Endodermal cell (in vitro differentiated cells): ENCODE measurements around the gene ZIC2. TPM values are rescaled to one million over a fixed set of nuclear protein-coding genes. Genes with fewer than 3 reads are reported as not detected.

Source experiments
- DNase-seq: peaks from one replicate; pipeline ENCODE4 v3.0.0-alpha.2; 2017
- H3K27ac ChIP-seq: 2 replicates; pipeline ENCODE4 v1.5.1; 2013; ENCODE audit warnings: mild to moderate bottlenecking, low read depth, low read length, moderate library complexity
- H3K27me3 ChIP-seq: 2 replicates; pipeline ENCODE4 v1.6.1; 2013; ENCODE audit warnings: mild to moderate bottlenecking, low read length, moderate library complexity; ENCODE audit not compliant: insufficient read depth, control insufficient read depth, poor library complexity, severe bottlenecking
- H3K36me3 ChIP-seq: 2 replicates; pipeline ENCODE4 v1.7.0; 2013; ENCODE audit warnings: mild to moderate bottlenecking, low read length, moderate library complexity; ENCODE audit not compliant: control insufficient read depth, insufficient read depth
- H3K4me1 ChIP-seq: one replicate; pipeline ENCODE4 v1.7.0; 2013; ENCODE audit warnings: low read length; ENCODE audit not compliant: control insufficient read depth, insufficient read depth
- H3K4me3 ChIP-seq: 2 replicates; pipeline ENCODE4 v1.5.1; 2013; ENCODE audit warnings: mild to moderate bottlenecking, low read length, moderate library complexity
- H3K9ac ChIP-seq: 2 replicates; pipeline ENCODE4 v1.6.1; 2013; ENCODE audit warnings: mild to moderate bottlenecking, low read length, moderate library complexity; ENCODE audit not compliant: poor library complexity, severe bottlenecking; ENCODE audit errors: extremely low read depth
- H3K9me3 ChIP-seq: 2 replicates; pipeline ENCODE4 v1.6.1; 2013; ENCODE audit warnings: mild to moderate bottlenecking, low read length, moderate library complexity; ENCODE audit not compliant: control insufficient read depth
- H3K27ac Mint-ChIP-seq: 2 replicates; pipeline ENCODE4 v1.8.0; 2020; ENCODE audit warnings: mixed read lengths
- H3K27me3 Mint-ChIP-seq: 2 replicates; pipeline ENCODE4 v1.8.0; 2021; ENCODE audit warnings: mild to moderate bottlenecking, mixed read lengths; ENCODE audit not compliant: insufficient read depth
- H3K36me3 Mint-ChIP-seq: 2 replicates; pipeline ENCODE4 v1.8.0; 2020; ENCODE audit warnings: low read depth, mixed read lengths
- H3K4me1 Mint-ChIP-seq: 2 replicates; pipeline ENCODE4 v1.8.0; 2020; ENCODE audit warnings: mixed read lengths
- H3K4me3 Mint-ChIP-seq: 2 replicates; pipeline ENCODE4 v1.8.0; 2020; ENCODE audit warnings: mild to moderate bottlenecking, moderate library complexity, mixed read lengths
- H3K9me3 Mint-ChIP-seq: 2 replicates; pipeline ENCODE4 v1.8.0; 2020; ENCODE audit warnings: mild to moderate bottlenecking, mixed read lengths
- WGBS, 2 experiments: methylation state at CpG; one replicate each; pipeline versions ENCODE4 v1.1.5 to v1.1.7; 2013; ENCODE audit warnings: missing lambda C conversion rate in 2 of 2, mixed read lengths in 1 of 2; ENCODE audit not compliant: insufficient coverage in 1 of 2, insufficient read length in 1 of 2; 5-methylcytosine and 5-hydroxymethylcytosine counted together
- total RNA-seq, 2 donors: library from RNA; stranded (reverse); fragmentation: NEBNext Ultra II Directional in 1 of 2; extraction: Animal tissue kit (Norgen Biotek cat#: 25700) in 1 of 2; gene quantifications; 2 replicates in 1 of 2; 3 replicates in 1 of 2; pipeline ENCODE4 v1.2.1, GENCODE V29; 2021
- TF ChIP-seq, protein P1 (sequence below): fragments of 200-600 bp; sonication (generic); conservative IDR thresholded peaks from 2 replicates; pipeline ENCODE4 v1.5.0; 2021; ENCODE audit warnings: antibody characterized with exemption, mild to moderate bottlenecking

Gene ZIC2
- total RNA-seq, 2 donors from 2014 or later: 182 to 301 TPM

DNA sequence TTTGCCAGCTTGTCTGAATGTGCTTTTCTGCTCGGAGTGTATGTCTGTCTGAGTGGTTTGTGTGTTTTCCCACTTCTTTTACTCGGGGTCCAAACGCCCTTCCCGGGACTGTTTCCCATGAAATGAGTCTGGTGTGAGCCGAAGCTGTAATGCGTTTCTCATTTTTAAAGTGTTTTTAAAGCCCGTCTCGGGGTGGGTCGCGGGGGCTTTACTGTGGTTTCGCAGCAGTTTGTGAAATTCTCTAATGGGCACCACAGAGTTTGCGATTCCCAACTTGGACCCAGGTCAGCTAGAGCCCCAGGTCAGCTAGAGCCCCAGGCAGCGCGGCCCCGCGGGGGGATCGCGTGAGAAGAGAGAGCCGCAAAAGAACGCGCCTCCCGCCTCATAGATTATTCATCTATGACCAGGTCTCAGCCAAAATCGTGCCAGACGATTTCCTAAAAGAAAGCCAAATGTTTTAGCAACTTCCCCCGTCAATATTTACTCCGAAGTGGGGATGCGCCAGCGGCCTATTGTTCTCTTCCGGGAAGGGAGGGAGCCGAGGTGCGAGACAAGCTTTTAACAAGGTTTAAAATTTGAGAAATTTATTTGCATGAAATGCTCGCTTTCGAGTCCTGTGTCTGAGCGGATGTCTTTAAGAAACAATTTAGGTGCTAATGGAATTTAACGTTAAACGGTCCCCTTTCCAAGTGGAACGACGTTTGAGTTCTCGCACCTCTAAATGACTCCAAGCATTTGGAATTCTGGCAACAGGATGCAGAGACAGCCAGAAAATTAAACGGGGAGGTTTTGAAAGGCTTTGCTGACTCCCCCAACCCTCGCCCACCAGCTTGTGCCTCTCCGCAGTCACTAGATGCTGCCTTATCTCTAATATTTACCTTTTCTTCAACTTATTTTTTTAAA is 2.2 kb downstream of the ZIC2 start:
- peaks cover 2% of the 10 kb centered on the region for H3K27me3 Mint-ChIP-seq

DNA sequence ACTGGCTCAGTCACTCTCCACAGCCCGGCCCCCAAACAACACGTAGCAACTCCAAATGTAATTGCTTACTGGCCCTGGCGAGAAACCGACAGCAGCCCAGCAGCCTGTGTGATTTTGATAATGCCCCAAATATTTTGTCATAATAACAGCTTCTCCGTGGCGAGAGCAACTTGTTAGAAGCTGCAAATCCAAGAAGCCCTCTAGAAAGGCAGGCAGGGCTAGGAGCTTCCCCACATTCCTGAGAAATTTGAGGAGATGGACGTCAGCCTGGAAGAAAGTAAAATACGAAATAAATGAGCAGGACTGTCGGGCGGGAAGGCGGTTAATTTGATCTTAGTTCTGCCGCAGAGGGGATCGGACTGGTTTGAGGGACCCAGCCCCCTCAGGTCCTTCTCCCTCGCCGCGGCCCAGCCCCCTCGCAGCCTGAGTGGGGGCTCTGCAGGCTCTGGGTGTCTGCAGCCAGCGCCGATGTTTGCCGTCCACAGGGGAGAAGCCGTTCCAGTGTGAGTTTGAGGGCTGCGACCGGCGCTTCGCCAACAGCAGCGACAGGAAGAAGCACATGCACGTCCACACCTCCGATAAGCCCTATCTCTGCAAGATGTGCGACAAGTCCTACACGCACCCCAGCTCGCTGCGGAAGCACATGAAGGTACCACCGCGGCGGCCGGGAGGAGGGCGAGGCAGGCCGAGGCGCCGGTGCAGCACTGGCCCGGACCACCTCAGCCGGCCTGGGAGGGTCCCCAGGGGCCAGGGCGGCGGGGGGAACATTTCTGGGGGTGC is 3.1 kb downstream of the ZIC2 start:
- H3K9me3 Mint-ChIP-seq: no peaks in the 10 kb centered on the region
- H3K4me1 Mint-ChIP-seq: peaks cover 30% of the 10 kb centered on the region
- Histone ChIP-seq H3K27ac (peak overlapping the region; percentile 91), H3K4me1 (no peaks in the 10 kb centered on the region), H3K36me3 (peaks cover 48% of the 10 kb centered on the region), H3K9me3 (no peaks in the 10 kb centered on the region), H3K27me3 (no peaks in the 10 kb centered on the region), H3K4me3 (peak overlapping the region; percentile 92), H3K9ac (peak overlapping the region; percentile 98)
- H3K36me3 Mint-ChIP-seq: peaks cover 37% of the 10 kb centered on the region
- peaks cover 2% of the 10 kb centered on the region for H3K27me3 Mint-ChIP-seq
- H3K27ac Mint-ChIP-seq: peak overlapping the region; percentile 94
- H3K4me3 Mint-ChIP-seq: peak overlapping the region; percentile 94
- TF ChIP-seq, protein P1, sequence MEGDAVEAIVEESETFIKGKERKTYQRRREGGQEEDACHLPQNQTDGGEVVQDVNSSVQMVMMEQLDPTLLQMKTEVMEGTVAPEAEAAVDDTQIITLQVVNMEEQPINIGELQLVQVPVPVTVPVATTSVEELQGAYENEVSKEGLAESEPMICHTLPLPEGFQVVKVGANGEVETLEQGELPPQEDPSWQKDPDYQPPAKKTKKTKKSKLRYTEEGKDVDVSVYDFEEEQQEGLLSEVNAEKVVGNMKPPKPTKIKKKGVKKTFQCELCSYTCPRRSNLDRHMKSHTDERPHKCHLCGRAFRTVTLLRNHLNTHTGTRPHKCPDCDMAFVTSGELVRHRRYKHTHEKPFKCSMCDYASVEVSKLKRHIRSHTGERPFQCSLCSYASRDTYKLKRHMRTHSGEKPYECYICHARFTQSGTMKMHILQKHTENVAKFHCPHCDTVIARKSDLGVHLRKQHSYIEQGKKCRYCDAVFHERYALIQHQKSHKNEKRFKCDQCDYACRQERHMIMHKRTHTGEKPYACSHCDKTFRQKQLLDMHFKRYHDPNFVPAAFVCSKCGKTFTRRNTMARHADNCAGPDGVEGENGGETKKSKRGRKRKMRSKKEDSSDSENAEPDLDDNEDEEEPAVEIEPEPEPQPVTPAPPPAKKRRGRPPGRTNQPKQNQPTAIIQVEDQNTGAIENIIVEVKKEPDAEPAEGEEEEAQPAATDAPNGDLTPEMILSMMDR: no peak
- peak; percentile 73 for DNase-seq
- 0 to 1% methylated on average over 34 to 44 of the region's 44 CpGs for WGBS, 2 experiments

More for the DNA sequence above, 2.2 kb downstream of the ZIC2 start:
- H3K36me3 Mint-ChIP-seq: peaks cover 37% of the 10 kb centered on the region
- H3K27ac ChIP-seq: peak overlapping the region; percentile 91
- peak overlapping the region; percentile 94 for H3K4me3 Mint-ChIP-seq
- H3K9me3 ChIP-seq: no peaks in the 10 kb centered on the region
- TF ChIP-seq, protein P1: no peak
- peaks cover 26% of the 10 kb centered on the region for H3K4me1 Mint-ChIP-seq
- WGBS, 2 experiments: 0 to 1% methylated on average over 27 to 42 of the region's 42 CpGs
- peak; percentile 84 for DNase-seq
- no peaks in the 10 kb centered on the region for H3K4me1 ChIP-seq
- H3K27me3 ChIP-seq: no peaks in the 10 kb centered on the region
- peak overlapping the region; percentile 94 for H3K27ac Mint-ChIP-seq
- no peaks in the 10 kb centered on the region for H3K9me3 Mint-ChIP-seq
- peak overlapping the region; percentile 92 for H3K4me3 ChIP-seq
- H3K36me3 ChIP-seq: peaks cover 48% of the 10 kb centered on the region
- peak overlapping the region; percentile 98 for H3K9ac ChIP-seq

DNA sequence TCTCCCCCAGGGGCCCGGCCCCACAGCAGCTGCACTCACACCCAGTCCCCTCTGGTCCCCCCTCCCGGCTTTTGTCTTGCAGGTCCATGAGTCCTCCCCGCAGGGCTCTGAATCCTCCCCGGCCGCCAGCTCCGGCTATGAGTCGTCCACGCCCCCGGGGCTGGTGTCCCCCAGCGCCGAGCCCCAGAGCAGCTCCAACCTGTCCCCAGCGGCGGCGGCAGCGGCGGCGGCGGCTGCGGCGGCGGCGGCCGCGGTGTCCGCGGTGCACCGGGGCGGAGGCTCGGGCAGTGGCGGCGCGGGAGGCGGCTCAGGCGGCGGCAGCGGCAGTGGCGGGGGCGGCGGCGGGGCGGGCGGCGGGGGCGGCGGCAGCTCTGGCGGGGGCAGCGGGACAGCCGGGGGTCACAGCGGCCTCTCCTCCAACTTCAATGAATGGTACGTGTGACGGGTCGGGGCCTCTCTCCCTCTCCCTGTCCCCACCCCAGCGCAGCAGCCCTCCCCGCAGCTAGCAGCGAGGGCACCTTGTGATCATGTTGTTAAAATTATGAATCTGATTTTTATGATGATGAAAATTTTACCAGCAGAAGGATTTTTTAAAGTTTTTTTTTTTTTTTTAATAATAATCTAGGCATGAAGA is 3.8 kb downstream of the ZIC2 start:
- Mint-ChIP-seq H3K36me3 (peaks cover 37% of the 10 kb centered on the region), H3K4me3 (peak overlapping the region; percentile 94), H3K9me3 (no peaks in the 10 kb centered on the region), H3K27me3 (peaks cover 2% of the 10 kb centered on the region), H3K27ac (no peak overlapping the region), H3K4me1 (peaks cover 37% of the 10 kb centered on the region)
- peak overlapping the region; percentile 98 for H3K9ac ChIP-seq
- no peaks in the 10 kb centered on the region for H3K9me3 ChIP-seq
- peak overlapping the region; percentile 91 for H3K27ac ChIP-seq
- peaks cover 48% of the 10 kb centered on the region for H3K36me3 ChIP-seq
- 0% methylated on average over 3 to 52 of the region's 55 CpGs for WGBS, 2 experiments
- peak overlapping the region; percentile 92 for H3K4me3 ChIP-seq
- no peaks in the 10 kb centered on the region for H3K4me1 ChIP-seq
- TF ChIP-seq, protein P1: no peak
- no peaks in the 10 kb centered on the region for H3K27me3 ChIP-seq
- peak; percentile 75 for DNase-seq
